Measurements from ENCODE around the gene ALKBH8. TPM values are rescaled to one million over a fixed set of nuclear protein-coding genes. Genes with fewer than 3 reads are reported as not detected.

ALKBH8 gene
- total and polyA plus RNA-seq, 2 of the 13 experiments (the other 11 are each of a cell fraction or from before 2014, with no cell fraction given) = 2.4 to 9.1 TPM

- TF ChIP-seq ZNF646 (CRISPR knock-in tag; IDR thresholded peaks at IDR 0.05) (no peak), ZNF263 (CRISPR knock-in tag; IDR thresholded peaks at IDR 0.05) (peak; percentile 33; the same call in 1 of the 2 replicates), RBM22 (optimal IDR thresholded peaks at IDR 0.05; ENCODE audit: low read length) (no peak), KLF13 (CRISPR knock-in tag; IDR thresholded peaks at IDR 0.05) (no peak), NR2F2 (IDR thresholded peaks at IDR 0.05; ENCODE audit: borderline replicate concordance, low read depth) (no peak), ZNF160 (CRISPR knock-in tag; IDR thresholded peaks at IDR 0.05) (no peak), HNRNPK (IDR thresholded peaks at IDR 0.05; ENCODE audit: low read depth, low read length, poor library complexity, severe bottlenecking) (no peak), XRCC5 (optimal IDR thresholded peaks at IDR 0.05; ENCODE audit: low read length) (no peak)
These were observed 26.1 kb upstream of the ALKBH8 start (continued) for GRCh38 chr11:107591378-107592230.
